ENCODE results near the gene CWC27.

CWC27 gene

DNA sequence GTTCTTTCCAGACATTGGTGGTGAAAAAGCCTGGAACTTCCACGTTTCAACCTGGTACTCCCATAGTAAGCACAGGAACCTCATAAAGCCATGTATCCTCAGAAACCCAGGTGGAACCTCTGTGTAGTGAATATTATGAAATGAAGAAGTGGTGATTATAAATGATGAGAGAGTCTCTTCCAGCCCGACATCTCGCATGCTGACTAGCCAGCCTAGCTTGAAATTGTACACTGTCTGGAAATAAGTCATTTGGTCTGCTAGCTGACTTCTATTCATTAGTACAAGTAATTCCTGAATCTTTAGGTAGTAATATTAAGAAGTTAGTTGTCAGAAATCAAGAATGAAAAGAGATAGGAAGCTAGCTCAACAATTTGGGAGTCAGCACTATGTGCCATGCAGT lies 203.3 kb downstream of the CWC27 start:
- TF ChIP-seq, protein P1, sequence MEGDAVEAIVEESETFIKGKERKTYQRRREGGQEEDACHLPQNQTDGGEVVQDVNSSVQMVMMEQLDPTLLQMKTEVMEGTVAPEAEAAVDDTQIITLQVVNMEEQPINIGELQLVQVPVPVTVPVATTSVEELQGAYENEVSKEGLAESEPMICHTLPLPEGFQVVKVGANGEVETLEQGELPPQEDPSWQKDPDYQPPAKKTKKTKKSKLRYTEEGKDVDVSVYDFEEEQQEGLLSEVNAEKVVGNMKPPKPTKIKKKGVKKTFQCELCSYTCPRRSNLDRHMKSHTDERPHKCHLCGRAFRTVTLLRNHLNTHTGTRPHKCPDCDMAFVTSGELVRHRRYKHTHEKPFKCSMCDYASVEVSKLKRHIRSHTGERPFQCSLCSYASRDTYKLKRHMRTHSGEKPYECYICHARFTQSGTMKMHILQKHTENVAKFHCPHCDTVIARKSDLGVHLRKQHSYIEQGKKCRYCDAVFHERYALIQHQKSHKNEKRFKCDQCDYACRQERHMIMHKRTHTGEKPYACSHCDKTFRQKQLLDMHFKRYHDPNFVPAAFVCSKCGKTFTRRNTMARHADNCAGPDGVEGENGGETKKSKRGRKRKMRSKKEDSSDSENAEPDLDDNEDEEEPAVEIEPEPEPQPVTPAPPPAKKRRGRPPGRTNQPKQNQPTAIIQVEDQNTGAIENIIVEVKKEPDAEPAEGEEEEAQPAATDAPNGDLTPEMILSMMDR (IDR thresholded peaks at IDR 0.05): no peak

DNA sequence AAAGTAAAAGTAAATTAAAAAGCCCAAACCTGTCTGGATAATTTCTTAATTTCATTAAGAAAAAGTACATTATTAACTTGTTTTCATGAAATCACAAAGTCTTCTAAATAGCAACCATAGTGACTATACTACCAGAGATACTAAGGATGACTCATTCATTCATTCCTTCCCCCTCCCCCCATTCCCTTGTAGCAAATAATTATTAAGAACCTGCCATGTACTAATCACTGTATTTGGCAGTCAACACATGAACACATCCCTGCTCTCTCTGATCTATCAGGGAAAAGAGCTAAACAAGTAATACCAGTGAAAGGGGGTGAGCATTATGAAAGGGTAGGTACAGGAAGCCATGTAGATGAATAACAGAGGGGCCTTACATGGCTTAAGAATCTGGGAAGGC lies 203.9 kb downstream of the CWC27 start:
- TF ChIP-seq, protein P1 (IDR thresholded peaks at IDR 0.05): no peak

DNA sequence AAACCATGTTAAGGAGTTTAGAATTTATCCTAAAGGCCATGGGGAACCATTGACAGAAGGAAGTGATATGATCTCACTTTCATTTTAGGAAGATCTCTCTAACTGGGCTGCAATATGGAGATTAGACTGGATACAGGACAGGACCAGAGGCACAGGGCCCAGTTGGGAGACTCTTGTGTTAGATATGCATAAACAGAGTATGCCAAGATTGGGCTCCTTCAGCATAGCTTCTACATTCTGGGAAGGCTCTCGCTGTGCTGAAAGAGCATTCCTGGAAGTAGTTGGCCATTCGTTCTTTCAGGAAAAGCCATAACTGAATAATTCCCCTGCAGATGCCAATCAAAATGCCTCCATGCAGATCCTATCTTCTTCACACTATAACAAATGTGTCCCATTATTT lies 204.5 kb downstream of the CWC27 start:
- TF ChIP-seq, protein P1 (IDR thresholded peaks at IDR 0.05): no peak

DNA sequence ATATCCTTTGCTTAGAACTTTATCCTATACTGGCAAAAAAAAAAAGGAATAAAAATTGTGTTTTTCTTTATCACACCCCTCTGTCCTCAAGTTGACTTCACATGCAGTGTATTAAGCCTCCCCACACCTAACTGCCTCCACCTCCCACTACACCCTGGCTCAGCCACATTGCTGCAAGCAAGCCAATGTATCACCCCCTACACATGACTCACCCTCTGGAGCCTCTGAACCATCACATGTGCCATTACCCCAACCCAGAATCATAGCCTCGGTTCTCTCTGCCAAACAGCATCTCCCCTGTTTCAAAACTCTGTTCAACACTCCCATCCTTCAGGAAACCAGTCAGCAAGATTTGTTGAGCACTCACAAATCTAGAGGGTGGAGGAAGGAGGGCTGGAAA lies 209.0 kb downstream of the CWC27 start:
- TF ChIP-seq, protein P1 (IDR thresholded peaks at IDR 0.05): no peak

DNA sequence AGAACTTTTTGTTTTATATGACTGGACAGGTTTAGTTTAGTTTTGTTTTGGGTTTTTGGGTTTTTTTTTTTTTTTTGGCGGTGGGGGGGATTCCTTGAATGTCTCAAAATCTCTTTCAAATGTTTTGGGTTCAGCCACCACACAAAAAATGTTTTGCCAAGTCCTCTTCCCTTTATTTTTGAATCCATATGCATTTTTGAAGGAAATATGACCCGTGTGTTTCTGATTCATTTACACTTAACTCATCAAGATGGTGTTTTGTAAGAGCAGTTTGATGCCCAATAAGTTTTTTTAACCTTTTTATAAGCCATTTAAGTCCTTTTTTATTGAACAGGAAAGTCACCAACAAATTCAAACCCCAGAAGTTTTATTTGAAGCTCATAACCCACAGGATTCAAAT lies 209.8 kb downstream of the CWC27 start:
- TF ChIP-seq, protein P1 (IDR thresholded peaks at IDR 0.05): no peak

DNA sequence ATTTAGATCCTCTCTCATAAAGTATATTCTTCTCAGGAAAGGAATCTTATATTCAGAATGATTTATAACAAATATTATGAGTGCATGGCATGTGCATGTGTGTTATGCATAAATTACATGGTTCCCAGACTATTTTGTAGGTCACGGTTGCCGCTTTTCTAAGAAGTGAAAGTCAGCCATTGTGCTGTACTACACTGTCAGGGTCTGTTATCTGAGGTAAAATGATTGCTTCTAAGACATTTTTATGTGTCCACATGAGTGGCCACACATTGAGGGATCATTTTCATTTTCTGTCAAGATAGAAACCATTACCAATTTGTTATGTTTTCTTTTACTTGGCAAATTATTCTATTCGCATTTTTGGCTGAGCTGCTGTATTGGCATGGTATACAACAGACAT lies 210.8 kb downstream of the CWC27 start:
- TF ChIP-seq, protein P1 (IDR thresholded peaks at IDR 0.05): no peak

DNA sequence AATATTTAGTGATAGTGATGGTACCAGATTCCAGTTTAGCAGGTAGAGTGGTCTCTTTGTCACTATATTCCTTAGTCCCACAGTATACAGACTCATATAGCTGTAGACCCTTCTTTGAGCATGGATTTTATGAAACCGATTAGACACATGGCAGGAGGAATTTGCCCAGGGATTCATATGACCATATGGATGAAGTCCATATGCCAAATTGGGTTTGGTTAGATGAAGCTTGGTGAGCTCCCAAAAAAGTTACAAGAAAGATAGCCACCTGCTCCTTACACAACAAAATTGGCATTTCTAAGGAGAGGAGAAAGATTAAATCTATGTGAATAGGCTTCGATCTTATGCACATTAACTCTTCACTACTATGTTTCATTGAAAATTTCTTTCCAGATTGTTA lies 211.4 kb downstream of the CWC27 start:
- TF ChIP-seq, protein P1 (IDR thresholded peaks at IDR 0.05): no peak

DNA sequence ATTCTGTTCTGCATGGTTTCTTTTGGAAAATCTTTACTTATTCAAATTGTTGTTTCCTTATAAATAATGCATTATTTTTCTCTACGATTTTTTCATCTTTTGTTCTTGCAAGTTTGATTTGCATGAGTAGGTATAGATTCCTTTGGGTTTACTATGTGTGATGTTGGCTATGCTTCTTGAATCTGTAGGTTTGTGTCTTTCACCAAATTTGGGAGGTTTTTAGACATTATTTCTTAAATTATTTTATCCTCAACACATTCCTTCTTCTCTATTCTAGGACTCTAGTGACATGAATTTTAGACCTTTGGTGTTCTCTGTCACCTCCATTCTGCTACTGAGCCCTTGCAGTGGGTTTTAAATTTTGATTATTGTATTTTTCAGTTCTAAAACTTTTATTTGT lies 219.0 kb downstream of the CWC27 start:
- TF ChIP-seq, protein P1 (IDR thresholded peaks at IDR 0.05): no peak
